Progenitor cell of endocrine pancreas (in vitro differentiated cells): Measurements from ENCODE around the gene CBLB. TPM values are rescaled to one million over a fixed set of nuclear protein-coding genes. Genes with fewer than 3 reads are reported as not detected.

Experiments used
- DNase-seq: peaks from one replicate; pipeline ENCODE4 v3.0.0; 2021; ENCODE audit warnings: low spot score; ENCODE audit not compliant: unreplicated experiment
- H3K27ac Mint-ChIP-seq: 2 replicates; pipeline ENCODE4 v1.8.0; 2021; ENCODE audit warnings: mild to moderate bottlenecking, moderate library complexity, mixed read lengths
- H3K27me3 Mint-ChIP-seq: 2 replicates; pipeline ENCODE4 v1.8.0; 2021; ENCODE audit warnings: mixed read lengths
- H3K36me3 Mint-ChIP-seq: 2 replicates; pipeline ENCODE4 v1.8.0; 2022; ENCODE audit warnings: mixed read lengths; ENCODE audit not compliant: insufficient read depth
- H3K4me1 Mint-ChIP-seq: 2 replicates; pipeline ENCODE4 v1.8.0; 2021; ENCODE audit warnings: low read depth, mixed read lengths
- H3K4me3 Mint-ChIP-seq: 2 replicates; pipeline ENCODE4 v1.8.0; 2021; ENCODE audit warnings: low read depth, mild to moderate bottlenecking, moderate library complexity, mixed read lengths
- H3K9me3 Mint-ChIP-seq: 2 replicates; pipeline ENCODE4 v1.8.0; 2021; ENCODE audit warnings: low read depth, mixed read lengths
- total RNA-seq: library from RNA; stranded (reverse); gene quantifications from 2 replicates; pipeline ENCODE4 v1.2.1, GENCODE V29; 2021
- TF ChIP-seq, protein P1 (sequence below): fragments of 200-600 bp; sonication (generic); IDR thresholded peaks from one replicate; pipeline ENCODE4 v1.5.0; 2021; ENCODE audit warnings: antibody characterized with exemption, mild to moderate bottlenecking; ENCODE audit not compliant: unreplicated experiment

Gene CBLB
- total RNA-seq, 1 donor from 2014 or later, result 64.1 TPM

DNA sequence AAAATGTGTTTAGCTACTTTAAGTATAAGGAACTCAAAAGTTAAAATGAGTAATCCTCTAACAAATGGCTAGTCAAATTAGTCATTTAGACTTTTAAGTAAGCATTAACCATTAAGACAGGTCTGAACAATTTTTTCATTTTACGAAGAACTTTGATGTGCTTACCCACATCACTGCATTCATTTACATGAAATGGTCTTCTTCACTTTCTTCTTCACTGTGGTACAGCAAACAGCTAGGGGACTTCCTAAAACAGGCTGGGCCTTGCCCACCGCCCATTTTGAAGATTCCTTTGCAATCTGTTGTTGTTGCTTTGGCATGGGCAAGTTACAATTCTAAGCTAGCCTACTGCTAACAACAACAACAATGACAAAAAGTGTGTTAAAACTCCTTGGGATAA is 67.4 kb downstream of the CBLB start:
- DNase-seq, result no peak
- Mint-ChIP-seq H3K9me3 (peaks cover 8% of the 10 kb centered on the region), H3K4me1 (peaks cover 9% of the 10 kb centered on the region), H3K4me3 (no peak overlapping the region), H3K27me3 (no peaks in the 10 kb centered on the region), H3K36me3 (peaks cover 11% of the 10 kb centered on the region), H3K27ac (no peak overlapping the region)
- TF ChIP-seq, protein P1, sequence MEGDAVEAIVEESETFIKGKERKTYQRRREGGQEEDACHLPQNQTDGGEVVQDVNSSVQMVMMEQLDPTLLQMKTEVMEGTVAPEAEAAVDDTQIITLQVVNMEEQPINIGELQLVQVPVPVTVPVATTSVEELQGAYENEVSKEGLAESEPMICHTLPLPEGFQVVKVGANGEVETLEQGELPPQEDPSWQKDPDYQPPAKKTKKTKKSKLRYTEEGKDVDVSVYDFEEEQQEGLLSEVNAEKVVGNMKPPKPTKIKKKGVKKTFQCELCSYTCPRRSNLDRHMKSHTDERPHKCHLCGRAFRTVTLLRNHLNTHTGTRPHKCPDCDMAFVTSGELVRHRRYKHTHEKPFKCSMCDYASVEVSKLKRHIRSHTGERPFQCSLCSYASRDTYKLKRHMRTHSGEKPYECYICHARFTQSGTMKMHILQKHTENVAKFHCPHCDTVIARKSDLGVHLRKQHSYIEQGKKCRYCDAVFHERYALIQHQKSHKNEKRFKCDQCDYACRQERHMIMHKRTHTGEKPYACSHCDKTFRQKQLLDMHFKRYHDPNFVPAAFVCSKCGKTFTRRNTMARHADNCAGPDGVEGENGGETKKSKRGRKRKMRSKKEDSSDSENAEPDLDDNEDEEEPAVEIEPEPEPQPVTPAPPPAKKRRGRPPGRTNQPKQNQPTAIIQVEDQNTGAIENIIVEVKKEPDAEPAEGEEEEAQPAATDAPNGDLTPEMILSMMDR, result no peak

- Mint-ChIP-seq H3K4me3 (no peak overlapping the region), H3K36me3 (peaks cover 13% of the 10 kb centered on the region), H3K4me1 (peaks cover 9% of the 10 kb centered on the region), H3K27me3 (no peaks in the 10 kb centered on the region), H3K9me3 (peaks cover 11% of the 10 kb centered on the region), H3K27ac (no peak overlapping the region)
- TF ChIP-seq, protein P1, result no peak
- no peak for DNase-seq
Observed at GRCh38 chr3:105800320-105800719, 68.5 kb downstream of the CBLB start.

DNA sequence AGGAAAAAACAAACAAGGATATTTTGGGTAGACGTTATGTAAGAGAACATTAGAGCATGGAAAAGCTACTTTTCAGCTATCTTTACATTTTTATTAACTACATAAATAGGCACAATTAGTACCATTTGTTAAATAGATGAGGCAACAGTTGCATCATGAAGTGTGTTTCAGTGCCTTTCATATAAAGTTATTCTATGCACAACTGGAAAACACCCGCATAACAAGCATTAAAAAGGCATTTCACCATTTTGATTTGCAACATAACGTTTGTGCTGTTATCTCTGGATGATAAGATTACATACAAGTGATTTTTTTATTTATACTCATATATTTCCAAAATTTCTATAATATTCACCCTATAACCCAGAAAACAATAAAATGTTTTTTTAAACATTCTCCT is 69.5 kb downstream of the CBLB start:
- Mint-ChIP-seq H3K4me1 (peaks cover 9% of the 10 kb centered on the region), H3K9me3 (peaks cover 11% of the 10 kb centered on the region), H3K27ac (no peak overlapping the region), H3K4me3 (no peak overlapping the region), H3K27me3 (no peaks in the 10 kb centered on the region), H3K36me3 (peaks cover 9% of the 10 kb centered on the region)
- no peak for DNase-seq
- TF ChIP-seq, protein P1, result no peak

DNA sequence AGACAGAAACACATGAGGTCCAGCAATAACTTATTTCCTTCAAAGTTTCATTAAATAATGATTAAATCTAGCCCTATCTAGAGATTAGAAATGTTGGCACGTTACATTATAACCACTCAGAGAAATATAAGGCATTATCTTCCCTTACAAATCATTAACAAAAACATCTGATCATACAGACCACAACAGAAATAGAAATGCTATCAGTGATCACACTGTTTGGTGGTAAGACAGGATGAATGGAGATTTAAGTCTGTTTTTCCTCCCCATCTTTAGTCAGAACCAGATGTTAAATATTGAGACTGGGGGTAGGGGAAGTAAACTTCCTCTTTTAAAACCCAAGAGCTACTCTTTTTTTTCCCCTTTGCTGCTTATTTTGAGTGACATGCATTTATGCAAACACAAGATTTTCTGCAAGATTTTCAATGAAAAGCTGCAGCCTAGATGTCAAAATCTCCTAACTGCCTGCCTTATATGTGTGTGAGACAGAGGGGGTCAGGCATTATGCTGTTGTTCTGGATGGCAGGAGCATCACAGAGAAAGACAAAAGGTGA is 70.4 kb downstream of the CBLB start:
- Mint-ChIP-seq H3K27me3 (no peaks in the 10 kb centered on the region), H3K4me3 (no peak overlapping the region), H3K36me3 (peaks cover 9% of the 10 kb centered on the region), H3K4me1 (peaks cover 9% of the 10 kb centered on the region), H3K27ac (no peak overlapping the region), H3K9me3 (peaks cover 11% of the 10 kb centered on the region)
- TF ChIP-seq, protein P1, result no peak
- no peak for DNase-seq

- Mint-ChIP-seq H3K36me3 (peaks cover 9% of the 10 kb centered on the region), H3K27ac (no peak overlapping the region), H3K4me1 (peaks cover 18% of the 10 kb centered on the region), H3K9me3 (peaks cover 11% of the 10 kb centered on the region), H3K4me3 (no peak overlapping the region), H3K27me3 (no peaks in the 10 kb centered on the region)
- TF ChIP-seq, protein P1, result no peak
- DNase-seq, result no peak
Observed at GRCh38 chr3:105793040-105793439, 75.8 kb downstream of the CBLB start.
